HCT116 (cell line): Measurements from ENCODE around the gene RFX1. TPM values are rescaled to one million over a fixed set of nuclear protein-coding genes. Genes with fewer than 3 reads are reported as not detected.

Experiments
- ATAC-seq: fragments of 200-7000 bp; cut with Tn5 transposase; 2 replicates; pipeline ENCODE4 v1.9.1; 2020; ENCODE audit warnings: mild to moderate bottlenecking, moderate library complexity
- BruUV-seq: library from RNA; stranded (reverse); fragments of 400-500 nt; replicated peaks from 2 replicates; lab custom pipeline; 2021; lab: Mats Ljungman, UMichigan
- CTCF ChIA-PET: fragments of 300-600 bp; sonication (Branson Sonifier 250); formaldehyde crosslinking; loops from one replicate; lab custom pipeline; 2021; ENCODE audit warnings: antibody characterized with exemption; lab: Charles Lee
- POLR2A ChIA-PET: fragments of 300-600, 350-600 bp; sonication (Branson Sonifier 250); formaldehyde crosslinking; loops from one replicate; lab custom pipeline; 2021; ENCODE audit warnings: antibody characterized with exemption; lab: Charles Lee
- RAD21 ChIA-PET, 2 experiments: fragments of 300-600 bp; sonication (Branson Sonifier 250); formaldehyde crosslinking; loops; one replicate each; lab custom pipeline; 2023; ENCODE audit warnings: low total read pairs in 2 of 2; ENCODE audit not compliant: uncharacterized antibody in 2 of 2, unreplicated experiment in 2 of 2, low non-redundant PET in 1 of 2; lab: Charles Lee
- DNase-seq: peaks from one replicate; pipeline ENCODE4 v3.0.0-alpha.2; 2010; ENCODE audit warnings: low read depth, low spot score
- H2AFZ ChIP-seq: fragments of 200-600 bp; shearing (Covaris generic), sonication (generic); 2 replicates; pipeline ENCODE4 v1.6.1; 2017; ENCODE audit warnings: low read depth, mixed run types, mixed read lengths, antibody characterized with exemption, low read length; ENCODE audit not compliant: poor library complexity, severe bottlenecking
- H3K27ac ChIP-seq: 2 replicates; pipeline ENCODE4 v1.5.1; 2012; ENCODE audit warnings: low read depth, low read length
- H3K27me3 ChIP-seq: fragments of 200-600 bp; sonication (generic); 2 replicates; pipeline ENCODE4 v1.6.1; 2016; ENCODE audit warnings: mixed run types, low read length, mixed read lengths; ENCODE audit not compliant: insufficient read depth
- H3K36me3 ChIP-seq, 2 experiments: fragments of 200-500 bp in 1 of 2; fragments of 200-600 bp in 1 of 2; sonication (Bioruptor generic) in 1 of 2; sonication (generic) in 1 of 2; 2 replicates each; pipeline versions ENCODE4 v1.5.1 to v1.6.1; 2014 to 2016; ENCODE audit warnings: low read length in 2 of 2, inconsistent platforms in 1 of 2, mixed read lengths in 1 of 2, mixed run types in 1 of 2; ENCODE audit not compliant: insufficient read depth in 2 of 2, control insufficient read depth in 1 of 2
- H3K4me1 ChIP-seq, 2 experiments: fragments of 200-600 bp in 1 of 2; sonication (generic) in 1 of 2; 2 replicates each; pipeline versions ENCODE4 v1.5.1 to v1.6.1; 2012 to 2017; ENCODE audit warnings: low read length in 2 of 2, inconsistent platforms in 1 of 2, mild to moderate bottlenecking in 1 of 2, mixed read lengths in 1 of 2, mixed run types in 1 of 2, moderate library complexity in 1 of 2; ENCODE audit not compliant: insufficient read depth in 2 of 2, control insufficient read depth in 1 of 2
- H3K4me2 ChIP-seq: fragments of 200-600 bp; sonication (generic); 2 replicates; pipeline ENCODE4 v1.6.1; 2017; ENCODE audit warnings: mixed run types, low read length, mixed read lengths
- H3K4me3 ChIP-seq, 2 experiments: fragments of 200-600 bp in 1 of 2; sonication (generic) in 1 of 2; replicated peaks in 1 of 2; 2 replicates each; pipeline ENCODE4 v1.5.1; 2011 to 2016; ENCODE audit warnings: low read length in 2 of 2, control low read depth in 1 of 2, low read depth in 1 of 2, mild to moderate bottlenecking in 1 of 2, mixed read lengths in 1 of 2, mixed run types in 1 of 2
- H3K79me2 ChIP-seq: fragments of 200-600 bp; sonication (generic); 2 replicates; pipeline ENCODE4 v1.6.1; 2017; ENCODE audit warnings: mild to moderate bottlenecking, mixed run types, low read length, moderate library complexity, mixed read lengths; ENCODE audit not compliant: insufficient read depth
- H3K9ac ChIP-seq: fragments of 200-600 bp; sonication (generic); 2 replicates; pipeline ENCODE4 v1.6.1; 2016; ENCODE audit warnings: low read length, mixed read lengths
- H3K9me2 ChIP-seq: fragments of 200-600 bp; sonication (generic), shearing (Covaris generic); 2 replicates; pipeline ENCODE4 v1.6.1; 2017; ENCODE audit warnings: mixed run types, mild to moderate bottlenecking, moderate library complexity; ENCODE audit not compliant: insufficient read depth
- H3K9me3 ChIP-seq, 2 experiments: fragments of 200-500 bp in 1 of 2; fragments of 200-600 bp in 1 of 2; sonication (Bioruptor generic) in 1 of 2; sonication (generic) in 1 of 2; 2 replicates each; pipeline ENCODE4 v1.6.1; 2014 to 2017; ENCODE audit warnings: low read length in 2 of 2, mixed read lengths in 2 of 2, inconsistent platforms in 1 of 2, low read depth in 1 of 2, mild to moderate bottlenecking in 1 of 2, mixed run types in 1 of 2, moderate library complexity in 1 of 2; ENCODE audit not compliant: control insufficient read depth in 1 of 2, insufficient read depth in 1 of 2
- H4K20me1 ChIP-seq: fragments of 200-600 bp; sonication (generic), shearing (Covaris generic); 2 replicates; pipeline ENCODE4 v1.6.1; 2017; ENCODE audit warnings: mixed run types, mild to moderate bottlenecking, moderate library complexity; ENCODE audit not compliant: insufficient read depth
- CEBPB ChIP-seq: IDR thresholded peaks from 2 replicates; pipeline ENCODE4 v1.6.1; 2012; ENCODE audit warnings: low read depth
- EGR1 ChIP-seq: IDR thresholded peaks from 2 replicates; pipeline ENCODE4 v1.6.1; 2012; ENCODE audit warnings: low read depth
- POLR2A ChIP-seq: IDR thresholded peaks from 2 replicates; pipeline ENCODE4 v1.7.0; 2011; ENCODE audit warnings: borderline replicate concordance; ENCODE audit not compliant: insufficient read depth, insufficient read length; ENCODE audit errors: extremely low read depth
- SIN3A ChIP-seq: IDR thresholded peaks from 2 replicates; pipeline ENCODE4 v1.6.1; 2012; ENCODE audit warnings: low read depth
- SP1 ChIP-seq: IDR thresholded peaks from 2 replicates; pipeline ENCODE4 v1.6.1; 2012; ENCODE audit warnings: low read depth
- YY1 ChIP-seq: IDR thresholded peaks from 2 replicates; pipeline ENCODE4 v1.6.1; 2011; ENCODE audit warnings: low read length, low read depth, moderate library complexity, mild to moderate bottlenecking; ENCODE audit not compliant: insufficient replicate concordance; ENCODE audit errors: extremely low read depth
- intact Hi-C: fragments of 100-400 bp; cut with micrococcal nuclease; formaldehyde crosslinking; loops from 2 replicates; pipeline ENCODE4 v1.10.0; 2022
- total RNA-seq: library from RNA; stranded (reverse); gene quantifications from one replicate; pipeline ENCODE4 v1.2.1, GENCODE V29; 2021; ENCODE audit not compliant: unreplicated experiment
- TF ChIP-seq, protein P1 (sequence below): IDR thresholded peaks from 2 replicates; pipeline ENCODE4 v1.6.1; 2012; ENCODE audit warnings: low read depth
- TF ChIP-seq, protein P2 (sequence below): IDR thresholded peaks from 2 replicates; pipeline ENCODE4 v1.6.1; 2011; ENCODE audit warnings: mild to moderate bottlenecking, low read length, moderate library complexity; ENCODE audit not compliant: insufficient replicate concordance; ENCODE audit errors: extremely low read depth

The RFX1 gene
- total RNA-seq, 1 experiment from 2014 or later: 16.3 TPM

DNA sequence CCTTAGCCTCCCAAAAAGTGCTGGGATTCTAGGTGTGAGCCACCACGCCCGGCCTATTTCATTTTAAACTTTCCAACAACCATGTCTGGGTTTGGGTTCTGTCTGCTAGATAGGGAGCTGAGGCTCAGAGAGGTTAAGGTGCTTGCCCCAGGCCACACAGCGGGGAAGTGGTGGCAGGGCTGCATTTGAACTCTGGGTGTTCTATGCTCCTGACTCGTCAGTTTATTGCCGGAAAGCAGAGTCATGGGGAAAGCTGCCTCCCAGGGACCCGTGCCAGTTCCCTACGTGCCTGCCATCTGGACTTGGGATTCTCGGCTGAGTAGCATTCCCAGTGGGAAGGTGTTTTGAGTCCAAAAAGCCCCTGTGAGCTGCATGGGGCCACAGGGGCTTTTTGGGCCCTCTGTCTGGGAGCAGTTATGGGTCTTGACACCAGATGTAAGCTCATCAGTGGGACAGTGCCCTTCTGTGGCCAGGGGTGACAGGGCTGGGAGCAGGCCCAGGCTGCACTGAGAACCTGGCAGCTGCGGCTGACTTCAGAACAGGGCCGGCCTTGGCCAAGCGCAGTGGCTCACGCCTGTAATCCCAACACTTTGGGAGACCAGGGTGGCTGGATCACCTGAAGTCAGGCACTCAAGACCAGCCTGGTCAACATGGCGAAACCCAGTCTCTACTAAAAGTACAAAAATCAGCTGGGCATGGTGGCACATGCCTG is 10.9 kb downstream of the RFX1 start (continued):
- TF ChIP-seq, protein P1, sequence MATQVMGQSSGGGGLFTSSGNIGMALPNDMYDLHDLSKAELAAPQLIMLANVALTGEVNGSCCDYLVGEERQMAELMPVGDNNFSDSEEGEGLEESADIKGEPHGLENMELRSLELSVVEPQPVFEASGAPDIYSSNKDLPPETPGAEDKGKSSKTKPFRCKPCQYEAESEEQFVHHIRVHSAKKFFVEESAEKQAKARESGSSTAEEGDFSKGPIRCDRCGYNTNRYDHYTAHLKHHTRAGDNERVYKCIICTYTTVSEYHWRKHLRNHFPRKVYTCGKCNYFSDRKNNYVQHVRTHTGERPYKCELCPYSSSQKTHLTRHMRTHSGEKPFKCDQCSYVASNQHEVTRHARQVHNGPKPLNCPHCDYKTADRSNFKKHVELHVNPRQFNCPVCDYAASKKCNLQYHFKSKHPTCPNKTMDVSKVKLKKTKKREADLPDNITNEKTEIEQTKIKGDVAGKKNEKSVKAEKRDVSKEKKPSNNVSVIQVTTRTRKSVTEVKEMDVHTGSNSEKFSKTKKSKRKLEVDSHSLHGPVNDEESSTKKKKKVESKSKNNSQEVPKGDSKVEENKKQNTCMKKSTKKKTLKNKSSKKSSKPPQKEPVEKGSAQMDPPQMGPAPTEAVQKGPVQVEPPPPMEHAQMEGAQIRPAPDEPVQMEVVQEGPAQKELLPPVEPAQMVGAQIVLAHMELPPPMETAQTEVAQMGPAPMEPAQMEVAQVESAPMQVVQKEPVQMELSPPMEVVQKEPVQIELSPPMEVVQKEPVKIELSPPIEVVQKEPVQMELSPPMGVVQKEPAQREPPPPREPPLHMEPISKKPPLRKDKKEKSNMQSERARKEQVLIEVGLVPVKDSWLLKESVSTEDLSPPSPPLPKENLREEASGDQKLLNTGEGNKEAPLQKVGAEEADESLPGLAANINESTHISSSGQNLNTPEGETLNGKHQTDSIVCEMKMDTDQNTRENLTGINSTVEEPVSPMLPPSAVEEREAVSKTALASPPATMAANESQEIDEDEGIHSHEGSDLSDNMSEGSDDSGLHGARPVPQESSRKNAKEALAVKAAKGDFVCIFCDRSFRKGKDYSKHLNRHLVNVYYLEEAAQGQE: no peak
- no peak for TF ChIP-seq EGR1

DNA sequence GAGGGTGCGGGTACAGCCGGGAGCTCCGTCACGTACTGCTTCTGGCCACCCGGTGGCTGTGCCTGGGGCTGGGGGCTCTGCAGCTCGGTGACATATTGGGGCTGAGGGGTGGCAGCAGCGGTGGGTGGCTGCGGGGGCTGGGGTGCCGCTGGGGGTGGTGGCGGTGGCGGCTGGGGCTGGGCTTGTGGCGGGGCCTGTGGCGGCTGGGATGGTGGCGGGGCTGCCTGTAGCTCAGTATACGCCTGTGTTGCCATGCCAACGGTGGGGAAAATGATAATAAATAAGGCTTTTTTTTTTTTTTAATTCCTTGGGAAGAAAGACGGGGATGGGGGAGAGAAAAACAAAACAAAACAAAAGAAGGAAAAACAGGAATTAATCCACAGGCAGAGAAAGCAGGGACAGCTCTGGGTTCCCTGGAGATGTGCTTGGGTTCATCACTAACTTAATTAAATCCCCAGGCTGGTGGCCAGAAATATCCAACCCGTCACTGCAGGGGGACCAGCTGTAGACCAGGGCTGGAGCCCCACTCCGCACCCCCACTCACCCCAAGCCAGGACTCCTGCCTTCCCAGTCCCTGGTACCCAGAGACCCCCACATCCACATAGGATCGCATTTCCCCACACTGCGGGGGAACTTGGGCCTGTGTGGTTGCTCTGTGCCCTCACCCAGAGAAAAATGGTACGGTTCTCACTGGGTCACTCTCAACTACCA is 12.4 kb downstream of the RFX1 start:
- Histone ChIP-seq H3K4me2 (no peak overlapping the region), H4K20me1 (no peaks in the 10 kb centered on the region), H3K9ac (no peak overlapping the region), H3K9me3 (no peaks in the 10 kb centered on the region), H3K9me2 (no peaks in the 10 kb centered on the region), H3K79me2 (no peaks in the 10 kb centered on the region), H3K27ac (no peak overlapping the region), H3K4me3 (no peak overlapping the region), H3K36me3 (peaks cover 4 to 9% of the 10 kb centered on the region in 2 experiments; a peak in 1 of 4 replicates), H3K27me3 (no peaks in the 10 kb centered on the region), H3K4me1 (no peaks in the 10 kb centered on the region), H2AFZ (no peak overlapping the region)
- no TSS peak for BruUV-seq
- DNase-seq (no peak), ATAC-seq (no peak; the same call in 1 of the 2 replicates)
- CTCF ChIA-PET: no interaction called here
- intact Hi-C loops: no loop called here
- RAD21 ChIA-PET: no interaction called here
- no peak for TF ChIP-seq SIN3A
- no peak for TF ChIP-seq YY1
- TF ChIP-seq SP1: no peak
- TF ChIP-seq POLR2A: no peak
- no peak for TF ChIP-seq CEBPB
- TF ChIP-seq, protein P2, sequence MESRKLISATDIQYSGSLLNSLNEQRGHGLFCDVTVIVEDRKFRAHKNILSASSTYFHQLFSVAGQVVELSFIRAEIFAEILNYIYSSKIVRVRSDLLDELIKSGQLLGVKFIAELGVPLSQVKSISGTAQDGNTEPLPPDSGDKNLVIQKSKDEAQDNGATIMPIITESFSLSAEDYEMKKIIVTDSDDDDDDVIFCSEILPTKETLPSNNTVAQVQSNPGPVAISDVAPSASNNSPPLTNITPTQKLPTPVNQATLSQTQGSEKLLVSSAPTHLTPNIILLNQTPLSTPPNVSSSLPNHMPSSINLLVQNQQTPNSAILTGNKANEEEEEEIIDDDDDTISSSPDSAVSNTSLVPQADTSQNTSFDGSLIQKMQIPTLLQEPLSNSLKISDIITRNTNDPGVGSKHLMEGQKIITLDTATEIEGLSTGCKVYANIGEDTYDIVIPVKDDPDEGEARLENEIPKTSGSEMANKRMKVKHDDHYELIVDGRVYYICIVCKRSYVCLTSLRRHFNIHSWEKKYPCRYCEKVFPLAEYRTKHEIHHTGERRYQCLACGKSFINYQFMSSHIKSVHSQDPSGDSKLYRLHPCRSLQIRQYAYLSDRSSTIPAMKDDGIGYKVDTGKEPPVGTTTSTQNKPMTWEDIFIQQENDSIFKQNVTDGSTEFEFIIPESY: no peak
- POLR2A ChIA-PET: no interaction called here
